Lower leg skin (tissue), 3 donors: ENCODE data around the gene MACF1.

Source experiments
- POLR2A ChIP-seq, 2 donors: fragments of 450-650 bp; IDR thresholded peaks; one replicate each; pipeline ENCODE4 v1.6.1; 2016 to 2017; ENCODE audit warnings: antibody characterized with exemption in 2 of 2, mild to moderate bottlenecking in 1 of 2, moderate library complexity in 1 of 2
- TF ChIP-seq, protein P1 (sequence below), 3 donors: fragments of 450-650 bp; IDR thresholded peaks; one replicate each; pipeline ENCODE4 v1.5.1; 2016; ENCODE audit warnings: antibody characterized with exemption in 3 of 3, mild to moderate bottlenecking in 3 of 3, moderate library complexity in 2 of 3

GRCh38 chr1:39277879-39278278 lies 73.4 kb downstream of the MACF1 start:
- no peak for TF ChIP-seq POLR2A (IDR thresholded peaks at IDR 0.05)
- TF ChIP-seq, protein P1, sequence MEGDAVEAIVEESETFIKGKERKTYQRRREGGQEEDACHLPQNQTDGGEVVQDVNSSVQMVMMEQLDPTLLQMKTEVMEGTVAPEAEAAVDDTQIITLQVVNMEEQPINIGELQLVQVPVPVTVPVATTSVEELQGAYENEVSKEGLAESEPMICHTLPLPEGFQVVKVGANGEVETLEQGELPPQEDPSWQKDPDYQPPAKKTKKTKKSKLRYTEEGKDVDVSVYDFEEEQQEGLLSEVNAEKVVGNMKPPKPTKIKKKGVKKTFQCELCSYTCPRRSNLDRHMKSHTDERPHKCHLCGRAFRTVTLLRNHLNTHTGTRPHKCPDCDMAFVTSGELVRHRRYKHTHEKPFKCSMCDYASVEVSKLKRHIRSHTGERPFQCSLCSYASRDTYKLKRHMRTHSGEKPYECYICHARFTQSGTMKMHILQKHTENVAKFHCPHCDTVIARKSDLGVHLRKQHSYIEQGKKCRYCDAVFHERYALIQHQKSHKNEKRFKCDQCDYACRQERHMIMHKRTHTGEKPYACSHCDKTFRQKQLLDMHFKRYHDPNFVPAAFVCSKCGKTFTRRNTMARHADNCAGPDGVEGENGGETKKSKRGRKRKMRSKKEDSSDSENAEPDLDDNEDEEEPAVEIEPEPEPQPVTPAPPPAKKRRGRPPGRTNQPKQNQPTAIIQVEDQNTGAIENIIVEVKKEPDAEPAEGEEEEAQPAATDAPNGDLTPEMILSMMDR (IDR thresholded peaks at IDR 0.05): no peak
